Esophagus muscularis mucosa (tissue), 4 donors: ENCODE measurements around the gene GDPGP1. TPM values are rescaled to one million over a fixed set of nuclear protein-coding genes. Genes with fewer than 3 reads are reported as not detected.

ENCODE experiments used
- DNase-seq: peaks from one replicate; pipeline ENCODE4 v3.0.0-alpha.2; 2017; ENCODE audit errors: extremely low spot score
- H3K27ac ChIP-seq, 4 donors: fragments of 200-600 bp; sonication (generic); replicated peaks in 1 of 4; 1 replicate in 3 of 4; 2 replicates in 1 of 4; pipeline ENCODE4 v1.5.1; 2016 to 2019; ENCODE audit warnings: mild to moderate bottlenecking in 1 of 4
- H3K27me3 ChIP-seq, 4 donors: fragments of 200-600 bp; sonication (generic); one replicate each; pipeline versions ENCODE4 v1.5.1 to v1.6.0; 2016 to 2019
- H3K36me3 ChIP-seq, 4 donors: fragments of 200-600 bp; sonication (generic); one replicate each; pipeline ENCODE4 v1.5.1; 2016 to 2019
- H3K4me1 ChIP-seq, 4 donors: fragments of 200-600 bp; sonication (generic); one replicate each; pipeline ENCODE4 v1.5.1; 2016 to 2019
- H3K4me3 ChIP-seq, 4 donors: fragments of 200-600 bp; sonication (generic); 1 replicate in 2 of 4; 2 replicates in 2 of 4; pipeline ENCODE4 v1.5.1; 2016 to 2019; ENCODE audit warnings: mild to moderate bottlenecking in 4 of 4, moderate library complexity in 1 of 4
- H3K9me3 ChIP-seq, 4 donors: fragments of 200-600 bp; sonication (generic); 1 replicate in 3 of 4; 2 replicates in 1 of 4; pipeline ENCODE4 v1.5.1; 2016 to 2019
- EP300 ChIP-seq: sonication (generic); formaldehyde crosslinking; IDR thresholded peaks from one replicate; pipeline ENCODE4 v1.6.1; 2017; ENCODE audit warnings: antibody characterized with exemption
- POLR2A ChIP-seq: fragments of 450-650 bp; IDR thresholded peaks from one replicate; pipeline ENCODE4 v1.6.1; 2017; ENCODE audit warnings: antibody characterized with exemption, moderate library complexity, mild to moderate bottlenecking, low read depth
- POLR2AphosphoS5 ChIP-seq, 2 donors: sonication (generic); formaldehyde crosslinking; IDR thresholded peaks; one replicate each; pipeline ENCODE4 v1.6.1; 2017; ENCODE audit warnings: antibody characterized with exemption in 2 of 2
- WGBS: methylation state at CpG from one replicate; pipeline ENCODE4 v1.1.5; 2018; 5-methylcytosine and 5-hydroxymethylcytosine counted together
- intact Hi-C: fragments of 100-400 bp; cut with DNase I; formaldehyde crosslinking; loops from one replicate; pipeline ENCODE4 v1.15.1; 2023
- total RNA-seq, 4 donors: library from RNA; depleted of rRNA; stranded (reverse); fragments of >200 nt; gene quantifications; one replicate each; pipeline versions ENCODE4 v1.1.0 to v1.2.1, GENCODE V29; 2016
- TF ChIP-seq, protein P1 (sequence below), 3 experiments: fragments of 200-600 bp in 2 of 3; fragments of 450-650 bp in 1 of 3; sonication (generic) in 2 of 3; IDR thresholded peaks; one replicate each; pipeline ENCODE4 v1.5.1; 2017 to 2019; ENCODE audit warnings: antibody characterized with exemption in 3 of 3, mild to moderate bottlenecking in 2 of 3, moderate library complexity in 1 of 3

GDPGP1 gene
- total RNA-seq, 4 donors from 2014 or later = 3.8 to 7.4 (median 5.3) TPM

DNA sequence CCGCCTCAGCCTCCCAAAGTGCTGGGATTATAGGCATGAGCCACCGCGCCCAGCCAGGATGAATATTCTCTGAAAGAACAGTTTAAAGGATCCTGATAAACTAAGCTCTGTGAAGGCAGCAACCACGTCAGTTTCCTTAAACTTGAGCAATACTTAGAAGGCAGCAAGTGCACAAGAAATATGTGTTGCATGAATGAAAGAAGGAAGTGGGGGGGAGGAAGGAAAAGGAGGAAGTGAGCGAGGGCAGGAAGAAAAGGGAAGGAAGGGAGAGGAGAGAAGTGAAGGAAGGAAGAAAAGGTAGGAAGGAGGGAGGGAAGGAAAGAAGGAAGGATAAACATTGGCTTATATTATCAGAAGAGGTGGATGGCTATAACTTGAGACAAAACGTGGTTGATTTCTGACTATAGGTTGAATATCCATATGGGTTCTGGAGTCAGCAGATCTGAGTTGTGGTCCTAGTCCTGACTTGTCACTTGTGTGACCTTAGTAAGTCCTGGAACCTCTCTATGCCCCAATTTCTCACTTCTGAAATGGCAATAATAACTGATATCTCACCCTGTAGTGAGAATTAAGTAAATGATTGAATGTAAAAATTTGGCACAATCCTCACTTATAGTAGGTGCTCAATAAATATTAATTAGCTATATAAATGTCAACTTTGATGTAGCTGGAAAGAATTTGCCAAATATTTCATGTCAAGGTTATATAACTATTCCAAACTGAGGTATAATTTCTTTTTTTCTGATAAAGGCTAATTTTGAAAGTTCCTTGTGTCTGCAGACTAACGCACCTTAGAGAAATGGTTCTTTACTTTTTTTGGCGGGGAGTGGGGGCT is 44.9 kb upstream of the GDPGP1 start:
- no peaks in the 10 kb centered on the region for H3K36me3 ChIP-seq
- H3K4me1 ChIP-seq = peaks cover 52 to 100% (median 96%) of the 10 kb centered on the region in 4 donors
- peak overlapping the region; percentile 94 to 100 (median 97) for H3K27ac ChIP-seq
- H3K9me3 ChIP-seq = no peaks in the 10 kb centered on the region
- no peak for DNase-seq
- intact Hi-C loops = no loop called here
- H3K27me3 ChIP-seq = peaks cover 0 to 4% (median 1%) of the 10 kb centered on the region in 4 donors
- TF ChIP-seq, protein P1, sequence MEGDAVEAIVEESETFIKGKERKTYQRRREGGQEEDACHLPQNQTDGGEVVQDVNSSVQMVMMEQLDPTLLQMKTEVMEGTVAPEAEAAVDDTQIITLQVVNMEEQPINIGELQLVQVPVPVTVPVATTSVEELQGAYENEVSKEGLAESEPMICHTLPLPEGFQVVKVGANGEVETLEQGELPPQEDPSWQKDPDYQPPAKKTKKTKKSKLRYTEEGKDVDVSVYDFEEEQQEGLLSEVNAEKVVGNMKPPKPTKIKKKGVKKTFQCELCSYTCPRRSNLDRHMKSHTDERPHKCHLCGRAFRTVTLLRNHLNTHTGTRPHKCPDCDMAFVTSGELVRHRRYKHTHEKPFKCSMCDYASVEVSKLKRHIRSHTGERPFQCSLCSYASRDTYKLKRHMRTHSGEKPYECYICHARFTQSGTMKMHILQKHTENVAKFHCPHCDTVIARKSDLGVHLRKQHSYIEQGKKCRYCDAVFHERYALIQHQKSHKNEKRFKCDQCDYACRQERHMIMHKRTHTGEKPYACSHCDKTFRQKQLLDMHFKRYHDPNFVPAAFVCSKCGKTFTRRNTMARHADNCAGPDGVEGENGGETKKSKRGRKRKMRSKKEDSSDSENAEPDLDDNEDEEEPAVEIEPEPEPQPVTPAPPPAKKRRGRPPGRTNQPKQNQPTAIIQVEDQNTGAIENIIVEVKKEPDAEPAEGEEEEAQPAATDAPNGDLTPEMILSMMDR (IDR thresholded peaks at IDR 0.05) = no peak
- TF ChIP-seq EP300 = no peak
- no peak for TF ChIP-seq POLR2A
- TF ChIP-seq POLR2AphosphoS5 (IDR thresholded peaks at IDR 0.05) = no peak
- WGBS = 72% methylated on average over 8 of the region's 8 CpGs
- no peak overlapping the region for H3K4me3 ChIP-seq

DNA sequence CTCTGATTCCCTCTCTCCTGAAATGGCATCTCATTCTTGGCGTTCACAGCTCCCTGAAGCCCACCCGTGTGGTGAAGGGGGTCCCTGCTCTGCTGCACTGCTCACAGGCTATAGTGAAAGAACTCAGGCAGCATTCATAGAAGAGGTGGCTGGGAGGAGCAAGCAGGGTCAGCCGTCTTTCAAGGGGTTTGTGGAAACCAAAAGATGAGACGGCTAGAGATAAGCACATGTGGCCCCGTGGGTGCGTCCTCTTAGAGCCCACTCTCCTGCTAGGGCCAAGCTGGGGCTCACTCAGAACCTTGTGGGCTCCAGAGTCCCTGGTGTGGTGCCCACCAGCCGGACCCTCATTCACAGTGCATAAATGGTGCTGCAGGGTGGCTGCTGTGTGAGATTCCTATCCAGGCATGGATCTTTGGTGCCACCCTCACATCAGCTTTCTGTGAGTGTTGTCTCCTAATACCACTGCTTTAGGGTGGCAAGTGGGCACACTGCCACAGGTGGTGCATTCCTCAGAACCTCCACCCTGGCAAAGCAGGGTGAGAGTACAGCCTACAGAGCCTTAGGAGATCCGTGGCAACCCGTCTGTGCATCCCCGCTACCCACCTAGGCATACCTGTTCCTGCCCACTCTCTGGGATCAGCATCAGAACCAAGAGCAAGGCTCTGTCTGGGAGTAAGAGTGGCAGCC is 44.1 kb upstream of the GDPGP1 start:
- peaks cover 53 to 100% (median 92%) of the 10 kb centered on the region in 4 donors for H3K4me1 ChIP-seq
- H3K4me3 ChIP-seq = no peak overlapping the region
- intact Hi-C loops = no loop called here
- H3K27me3 ChIP-seq = peaks cover 0 to 1% (median 0%) of the 10 kb centered on the region in 4 donors
- no peak for DNase-seq
- TF ChIP-seq EP300 (no peak), POLR2A (no peak), POLR2AphosphoS5 (IDR thresholded peaks at IDR 0.05) (no peak)
- TF ChIP-seq, protein P1 (IDR thresholded peaks at IDR 0.05) = no peak
- no peaks in the 10 kb centered on the region for H3K36me3 ChIP-seq
- H3K27ac ChIP-seq = peak overlapping the region; percentile 94 to 100 (median 97)
- 86% methylated on average over 10 of the region's 10 CpGs for WGBS
- H3K9me3 ChIP-seq = no peaks in the 10 kb centered on the region

- H3K27me3 ChIP-seq = no peaks in the 10 kb centered on the region
- no peak overlapping the region for H3K4me3 ChIP-seq
- no peak for DNase-seq
- TF ChIP-seq POLR2AphosphoS5 (IDR thresholded peaks at IDR 0.05) (no peak), POLR2A (no peak), EP300 (no peak)
- TF ChIP-seq, protein P1 (IDR thresholded peaks at IDR 0.05) = no peak
- no peaks in the 10 kb centered on the region for H3K36me3 ChIP-seq
- intact Hi-C loops = no loop called here
- H3K4me1 ChIP-seq = peaks cover 53 to 96% (median 91%) of the 10 kb centered on the region in 4 donors
- WGBS = 86% methylated on average over 7 of the region's 10 CpGs
- peak overlapping the region; percentile 94 to 100 (median 97) for H3K27ac ChIP-seq
- no peaks in the 10 kb centered on the region for H3K9me3 ChIP-seq
Measured at GRCh38 chr15:90190606-90191343, 43.2 kb upstream of the GDPGP1 start.

DNA sequence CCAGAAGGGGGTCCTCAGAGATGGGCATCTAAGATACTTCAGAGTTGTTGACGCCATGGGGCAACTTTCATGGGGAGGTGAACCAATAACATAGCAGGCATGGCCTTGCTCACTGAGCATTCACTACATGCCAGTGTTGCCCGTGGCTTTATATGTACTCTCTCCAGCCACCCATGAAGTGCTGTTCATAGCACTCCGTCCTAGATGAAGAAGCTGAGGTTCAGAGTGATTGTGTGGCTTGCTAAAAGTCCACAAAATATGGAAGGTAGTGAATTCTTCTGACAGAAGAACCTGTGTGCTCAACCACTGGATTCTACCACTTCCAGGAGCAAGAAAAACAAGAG is 42.7 kb upstream of the GDPGP1 start:
- Histone ChIP-seq H3K27ac (peak overlapping the region; percentile 94 to 100 (median 97)), H3K4me3 (peak overlapping the region in 1 of 4 donors; percentile 4), H3K9me3 (no peaks in the 10 kb centered on the region), H3K27me3 (no peaks in the 10 kb centered on the region), H3K4me1 (peaks cover 52 to 90% (median 86%) of the 10 kb centered on the region in 4 donors), H3K36me3 (no peaks in the 10 kb centered on the region)
- TF ChIP-seq POLR2AphosphoS5 (IDR thresholded peaks at IDR 0.05) (no peak), EP300 (no peak), POLR2A (no peak)
- TF ChIP-seq, protein P1 (IDR thresholded peaks at IDR 0.05) = no peak
- DNase-seq = no peak
- 62% methylated on average over 3 of the region's 3 CpGs for WGBS
- intact Hi-C loops = no loop called here
